GM18505 (cell line): Measurements from ENCODE around the gene FANCL.
"Not testable (repeated sequence)": the region's sequence is repeated elsewhere in the genome, so short reads cannot be mapped to it uniquely, and the experiment has no call there.

Source experiments
- ATAC-seq: cut with Tn5 transposase; IDR thresholded peaks from one replicate; pipeline ENCODE4 v1.9.1; 2021; ENCODE audit not compliant: unreplicated experiment
- POLR2A ChIP-seq: IDR thresholded peaks from 4 replicates; pipeline ENCODE4 v1.6.1; 2011; ENCODE audit warnings: borderline replicate concordance; ENCODE audit not compliant: insufficient read depth, insufficient read length; ENCODE audit errors: extremely low read depth

FANCL gene

GRCh38 chr2:58235170-58235569, 6.0 kb downstream of the FANCL start:
- ATAC-seq = no peak

DNA sequence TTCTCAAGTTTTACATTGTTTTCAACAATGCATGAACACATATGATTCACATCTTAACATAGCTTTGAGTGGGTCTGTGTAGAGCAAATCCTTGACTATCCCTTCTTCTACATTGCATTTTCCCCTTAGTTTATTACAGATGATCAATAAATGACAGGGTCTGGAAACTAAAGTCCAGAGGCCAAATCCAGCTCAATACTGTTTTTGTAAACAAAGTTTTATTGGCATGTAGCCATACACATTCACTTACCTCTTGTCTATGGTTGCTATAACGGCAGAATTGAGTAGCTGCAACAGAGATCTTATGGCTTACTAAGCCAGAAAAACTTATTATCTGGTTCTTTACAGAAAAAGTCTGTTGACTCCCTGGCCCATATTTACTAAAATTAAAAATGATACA, 12.8 kb downstream of the FANCL start:
- no peak for ATAC-seq
- TF ChIP-seq POLR2A = no peak

More at GRCh38 chr2:58235170-58235569, 6.0 kb downstream of the FANCL start:
- no peak for TF ChIP-seq POLR2A

GRCh38 chr2:58227171-58227917, 13.8 kb downstream of the FANCL start:
- TF ChIP-seq POLR2A = no peak
- ATAC-seq = no peak

GRCh38 chr2:58221909-58222308, 19.2 kb downstream of the FANCL start:
- no peak for ATAC-seq
- TF ChIP-seq POLR2A = no peak

- ATAC-seq = no peak
- TF ChIP-seq POLR2A = no peak
These were observed 25.7 kb downstream of the FANCL start for GRCh38 chr2:58215429-58215828.

GRCh38 chr2:58210951-58211568, 30.1 kb downstream of the FANCL start:
- ATAC-seq = not testable (repeated sequence)

DNA sequence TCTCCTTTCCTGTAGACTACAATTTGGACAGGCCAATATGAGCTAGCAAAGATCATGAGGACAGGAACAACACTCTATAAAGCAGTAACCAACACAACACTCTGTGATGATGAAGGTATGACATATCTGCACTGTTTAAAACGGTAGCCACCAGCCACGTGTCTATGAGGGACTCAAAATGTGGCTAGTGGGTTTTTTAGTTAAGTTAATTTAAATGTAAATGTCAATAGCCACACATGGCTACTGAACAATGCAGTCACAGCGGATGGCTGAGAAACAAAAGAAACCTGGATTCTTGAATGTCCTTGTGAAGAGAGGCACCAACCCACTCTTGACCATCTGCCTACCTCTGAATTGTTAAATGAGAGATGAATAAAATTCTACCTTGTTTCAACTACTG, 33.9 kb downstream of the FANCL start:
- TF ChIP-seq POLR2A = no peak
- ATAC-seq = no peak

DNA sequence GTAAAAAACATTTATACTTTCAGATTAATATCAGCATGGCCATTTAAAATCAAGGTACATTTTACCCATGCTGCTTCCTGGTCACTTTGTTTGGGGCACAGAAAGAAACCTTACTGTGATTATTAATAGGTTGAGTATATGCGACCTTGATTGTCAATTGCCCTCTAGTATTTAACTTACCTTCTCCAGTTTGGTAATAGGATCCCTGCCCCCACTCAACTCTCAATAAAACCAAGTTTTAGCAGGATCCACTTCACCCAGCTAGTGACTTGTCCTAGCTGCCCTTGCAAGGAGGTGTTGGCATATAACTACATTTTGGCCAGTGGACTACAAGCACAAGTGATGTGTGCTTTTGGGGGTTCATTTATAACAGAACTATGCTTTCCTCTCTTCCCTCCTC, 34.3 kb downstream of the FANCL start:
- no peak for TF ChIP-seq POLR2A
- ATAC-seq = no peak

DNA sequence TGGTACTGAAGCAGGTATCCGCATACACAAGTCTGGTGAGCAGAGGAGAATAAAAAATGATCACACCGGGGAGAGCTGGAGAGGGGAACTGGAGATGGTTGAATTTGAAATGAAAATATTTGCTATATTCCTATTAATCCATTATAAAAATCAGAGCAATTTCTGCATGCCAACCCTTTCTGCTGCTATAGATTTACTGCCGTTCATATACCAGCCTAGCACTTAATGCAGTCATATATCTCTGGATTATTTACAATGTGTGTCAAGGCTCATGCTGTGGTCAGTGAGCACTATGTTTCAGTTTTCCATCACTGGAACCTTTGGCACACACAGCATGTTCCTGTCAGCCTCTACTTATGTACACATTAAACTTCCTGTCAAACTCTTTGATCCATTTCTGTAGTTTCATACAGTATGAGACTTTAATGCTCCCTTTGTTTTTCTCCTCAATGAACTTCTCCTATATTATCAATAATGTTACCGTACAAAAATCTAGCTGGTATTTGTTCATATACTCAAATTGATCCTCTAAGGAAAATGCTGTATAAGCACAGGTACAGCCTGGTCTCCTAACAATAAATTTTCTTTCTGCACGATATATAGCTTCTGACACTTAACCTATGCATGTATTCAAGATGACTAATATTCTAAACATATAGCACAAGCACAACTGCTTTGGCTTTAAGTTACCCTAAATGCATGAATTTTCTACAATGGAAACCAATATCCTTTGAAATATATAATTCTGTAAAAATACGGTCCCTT, 36.7 kb downstream of the FANCL start:
- no peak for ATAC-seq
- no peak for TF ChIP-seq POLR2A

GRCh38 chr2:58203018-58203417, 38.1 kb downstream of the FANCL start:
- ATAC-seq = no peak
- TF ChIP-seq POLR2A = no peak

DNA sequence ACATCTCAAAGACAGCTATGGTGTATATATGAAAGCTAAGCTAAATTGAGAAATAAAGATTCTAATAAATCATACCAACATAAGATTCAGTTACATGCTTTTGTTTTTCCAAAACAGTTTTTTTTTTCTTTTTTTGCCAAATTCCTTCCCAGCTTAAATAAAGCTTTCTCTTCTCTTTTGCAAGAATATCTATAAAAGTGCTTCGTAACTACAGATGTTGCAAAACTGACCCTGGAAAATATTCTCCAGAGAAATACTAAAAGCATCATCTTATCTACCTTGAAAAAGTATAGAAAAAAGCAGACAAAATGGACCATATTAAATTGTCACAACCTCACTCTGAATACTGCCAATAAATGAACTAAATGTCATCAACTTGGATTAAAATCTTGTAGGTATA, 38.7 kb downstream of the FANCL start:
- no peak for TF ChIP-seq POLR2A

GRCh38 chr2:58197894-58198293, 43.2 kb downstream of the FANCL start:
- no peak for TF ChIP-seq POLR2A
- no peak for ATAC-seq

More for the DNA sequence above, 38.7 kb downstream of the FANCL start:
- no peak for ATAC-seq

- ATAC-seq = no peak
- no peak for TF ChIP-seq POLR2A
These were observed 45.5 kb downstream of the FANCL start for GRCh38 chr2:58195662-58196061.

- TF ChIP-seq POLR2A = no peak
- no peak for ATAC-seq
These were observed 46.7 kb downstream of the FANCL start for GRCh38 chr2:58194458-58194857.

DNA sequence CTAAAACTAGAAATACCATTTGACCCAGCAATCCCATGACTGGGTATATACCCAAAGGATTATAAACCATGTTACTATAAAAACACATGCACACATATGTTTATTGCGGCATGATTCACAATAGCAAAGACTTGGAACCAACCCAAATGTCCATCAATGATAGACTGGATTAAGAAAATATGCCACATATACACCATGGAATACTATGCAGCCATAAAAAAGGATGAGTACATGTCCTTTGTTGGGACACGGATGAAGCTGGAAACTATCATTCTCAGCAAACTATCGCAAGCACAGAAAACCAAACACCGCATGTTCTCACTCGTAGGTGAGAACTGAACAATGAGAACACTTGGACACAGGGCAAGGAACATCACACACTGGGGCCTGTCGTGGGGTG, 54.1 kb downstream of the FANCL start:
- ATAC-seq = not testable (repeated sequence)
